DND-41 (cell line): ENCODE data around the gene MIEN1.

ENCODE experiments used
- CTCF ChIP-seq: IDR thresholded peaks from 2 replicates; pipeline ENCODE4 v1.5.1; 2012; ENCODE audit warnings: borderline replicate concordance, low read length, moderate library complexity, mild to moderate bottlenecking; ENCODE audit not compliant: poor library complexity, severe bottlenecking; ENCODE audit errors: extremely low read depth
- EZH2 ChIP-seq: IDR thresholded peaks from 3 replicates; pipeline ENCODE4 v1.6.1; 2012; ENCODE audit warnings: borderline replicate concordance, low read depth, mild to moderate bottlenecking, moderate library complexity, low read length, inconsistent platforms; ENCODE audit not compliant: severe bottlenecking

DNA sequence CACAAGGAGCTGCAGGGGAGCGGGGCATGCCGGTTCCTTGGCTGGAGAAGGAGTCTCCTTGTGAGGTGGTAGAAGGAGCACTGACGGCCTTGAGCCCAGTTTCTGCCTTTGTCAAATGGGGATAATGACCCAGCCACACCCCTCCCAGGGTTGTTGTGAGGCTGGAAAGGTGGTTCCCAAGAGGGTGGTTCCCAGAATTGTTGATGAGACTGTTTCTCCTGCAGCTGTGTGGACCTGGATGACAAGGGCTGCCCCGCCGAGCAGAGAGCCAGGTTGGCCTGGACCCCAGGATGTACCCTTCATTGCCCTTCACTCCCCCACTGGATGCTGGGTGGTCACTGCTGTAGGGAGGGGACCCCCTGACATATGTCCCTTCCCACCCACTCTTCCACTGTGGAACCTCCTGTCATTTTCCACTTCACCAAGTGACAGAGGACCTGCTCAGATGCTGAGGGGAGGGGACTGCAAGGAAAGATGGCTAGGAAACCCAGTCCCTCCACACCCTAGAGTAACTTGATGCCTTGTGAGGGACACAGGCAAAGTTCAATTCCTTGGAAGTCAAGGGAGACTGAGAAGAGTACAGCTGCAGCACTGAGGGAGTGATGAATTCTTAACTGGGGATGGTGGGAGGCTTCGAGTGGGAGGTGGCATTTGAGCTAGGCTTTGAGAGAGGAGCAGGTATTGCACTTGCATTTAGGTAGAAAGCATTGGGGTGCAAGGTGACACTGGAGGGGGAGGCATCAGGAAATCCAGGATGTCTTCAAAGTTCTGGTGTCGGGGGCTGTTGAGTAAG lies 10.6 kb downstream of the MIEN1 start:
- TF ChIP-seq CTCF (no peak), EZH2 (no peak)
